ENCODE data around the gene ERBB2. TPM values are rescaled to one million over a fixed set of nuclear protein-coding genes. Genes with fewer than 3 reads are reported as not detected.
A peak's percentile ranks its signal among the peaks of the same experiment; 100 is the strongest.

Gene ERBB2
- total and polyA plus RNA-seq, 7 experiments from 2014 or later = 0.39 to 10.5 (median 5.8) TPM

DNA sequence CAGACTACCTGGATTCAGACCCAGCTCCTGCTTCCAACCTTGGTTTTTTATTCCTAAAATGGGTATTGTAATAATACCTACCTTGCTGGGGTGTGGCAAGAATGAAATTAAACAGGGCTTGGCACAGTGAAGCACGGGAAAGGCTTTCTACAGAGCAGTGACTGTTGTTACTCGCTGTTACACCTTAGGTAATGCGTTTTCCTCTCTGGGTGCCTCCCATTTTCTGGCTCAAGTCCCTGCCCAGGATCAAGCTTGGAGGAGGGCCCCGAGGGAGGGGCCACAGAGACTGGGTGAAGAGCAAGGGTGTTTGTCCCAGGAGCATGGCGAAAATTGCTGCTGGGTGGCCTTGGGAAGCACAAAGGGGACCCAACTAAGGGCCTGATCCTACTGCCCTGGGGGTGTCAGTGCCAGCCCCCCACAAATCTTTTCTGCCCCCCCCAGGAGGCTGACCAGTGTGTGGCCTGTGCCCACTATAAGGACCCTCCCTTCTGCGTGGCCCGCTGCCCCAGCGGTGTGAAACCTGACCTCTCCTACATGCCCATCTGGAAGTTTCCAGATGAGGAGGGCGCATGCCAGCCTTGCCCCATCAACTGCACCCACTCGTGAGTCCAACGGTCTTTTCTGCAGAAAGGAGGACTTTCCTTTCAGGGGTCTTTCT is 17.1 kb downstream of the ERBB2 start:
- intact Hi-C loops (cut with micrococcal nuclease) = no loop called here
- no peak overlapping the region for H3K27ac Mint-ChIP-seq

DNA sequence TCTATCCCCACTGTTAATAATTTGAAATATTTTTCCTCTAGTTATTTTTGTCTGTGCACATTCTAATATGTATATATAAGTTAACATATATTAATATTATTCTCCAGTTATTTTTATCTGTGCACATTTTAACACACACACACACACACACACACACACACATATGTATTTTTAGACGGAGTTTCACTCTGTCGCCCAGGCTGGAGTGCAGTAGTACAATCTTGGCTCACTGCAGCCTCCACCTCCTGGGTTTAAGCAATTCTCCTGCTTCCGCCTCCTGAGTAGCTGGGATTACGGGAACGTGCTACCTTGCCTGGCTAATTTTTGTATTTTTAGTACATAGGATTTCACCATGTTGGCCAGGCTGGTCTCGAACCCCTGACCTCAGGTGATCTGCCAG is 17.8 kb downstream of the ERBB2 start:
- Histone ChIP-seq H3K27me3 (ENCODE audit: control insufficient read depth in 2 of 2, insufficient read depth in 2 of 2, low read length in 2 of 2) (no peaks in the 10 kb centered on the region), H3K4me3 (ENCODE audit: low read length) (no peak overlapping the region), H3K27ac (ENCODE audit: low read depth, low read length) (no peak overlapping the region), H3K4me1 (ENCODE audit: control insufficient read depth in 2 of 2, insufficient read depth in 2 of 2, low read length in 2 of 2) (no peaks in the 10 kb centered on the region), H3K36me3 (ENCODE audit: control insufficient read depth in 2 of 3, insufficient read depth in 3 of 3, low read length in 3 of 3) (no peaks in the 10 kb centered on the region), H3K9me3 (ENCODE audit: control insufficient read depth in 2 of 3, low read length in 3 of 3) (no peaks in the 10 kb centered on the region)
- Mint-ChIP-seq H3K4me1 (peaks cover 0 to 2% (median 0%) of the 10 kb centered on the region in 7 donors), H3K27me3 (no peaks in the 10 kb centered on the region), H3K27ac (no peak overlapping the region), H3K9me3 (no peaks in the 10 kb centered on the region), H3K36me3 (peaks cover 0 to under 1% (median 0%) of the 10 kb centered on the region in 5 donors), H3K4me3 (no peak overlapping the region)
- ATAC-seq (no peak), DNase-seq (no peak)
- ChIA-PET CTCF (interaction anchor here (1.2 kb wide), 1 partner anchor 94 kb away, joined by 3 read pairs; no protein-coding TSS in a partner anchor), POLR2A (no interaction called here)
- intact Hi-C loops (cut with micrococcal nuclease) = loop anchor here in 1 of 2 donors (1.0 kb wide), 1 partner anchor 95 kb away; no protein-coding TSS in a partner anchor

More for the DNA sequence above, 17.1 kb downstream of the ERBB2 start:
- no peaks in the 10 kb centered on the region for H3K27me3 Mint-ChIP-seq
- no peaks in the 10 kb centered on the region for H3K27me3 ChIP-seq (ENCODE audit: control insufficient read depth in 2 of 2, insufficient read depth in 2 of 2, low read length in 2 of 2)
- POLR2A ChIA-PET = no interaction called here
- DNase-seq (no peak), ATAC-seq (no peak)
- no peaks in the 10 kb centered on the region for H3K9me3 ChIP-seq (ENCODE audit: control insufficient read depth in 2 of 3, low read length in 3 of 3)
- CTCF ChIA-PET = interaction anchor here (0.6 to 1.2 kb wide), 2 partner anchors 93 to 474 kb away, joined by 3 read pairs; no protein-coding TSS in a partner anchor
- no peak overlapping the region for H3K4me3 Mint-ChIP-seq
- H3K36me3 Mint-ChIP-seq = peaks cover 0 to 4% (median 0%) of the 10 kb centered on the region in 5 donors
- no peaks in the 10 kb centered on the region for H3K36me3 ChIP-seq (ENCODE audit: control insufficient read depth in 2 of 3, insufficient read depth in 3 of 3, low read length in 3 of 3)
- H3K4me3 ChIP-seq (ENCODE audit: low read length) = no peak overlapping the region
- H3K9me3 Mint-ChIP-seq = no peaks in the 10 kb centered on the region
- no peaks in the 10 kb centered on the region for H3K4me1 ChIP-seq (ENCODE audit: control insufficient read depth in 2 of 2, insufficient read depth in 2 of 2, low read length in 2 of 2)
- no peak overlapping the region for H3K27ac ChIP-seq (ENCODE audit: low read depth, low read length)
- H3K4me1 Mint-ChIP-seq = peaks cover 0 to 3% (median 0%) of the 10 kb centered on the region in 7 donors

DNA sequence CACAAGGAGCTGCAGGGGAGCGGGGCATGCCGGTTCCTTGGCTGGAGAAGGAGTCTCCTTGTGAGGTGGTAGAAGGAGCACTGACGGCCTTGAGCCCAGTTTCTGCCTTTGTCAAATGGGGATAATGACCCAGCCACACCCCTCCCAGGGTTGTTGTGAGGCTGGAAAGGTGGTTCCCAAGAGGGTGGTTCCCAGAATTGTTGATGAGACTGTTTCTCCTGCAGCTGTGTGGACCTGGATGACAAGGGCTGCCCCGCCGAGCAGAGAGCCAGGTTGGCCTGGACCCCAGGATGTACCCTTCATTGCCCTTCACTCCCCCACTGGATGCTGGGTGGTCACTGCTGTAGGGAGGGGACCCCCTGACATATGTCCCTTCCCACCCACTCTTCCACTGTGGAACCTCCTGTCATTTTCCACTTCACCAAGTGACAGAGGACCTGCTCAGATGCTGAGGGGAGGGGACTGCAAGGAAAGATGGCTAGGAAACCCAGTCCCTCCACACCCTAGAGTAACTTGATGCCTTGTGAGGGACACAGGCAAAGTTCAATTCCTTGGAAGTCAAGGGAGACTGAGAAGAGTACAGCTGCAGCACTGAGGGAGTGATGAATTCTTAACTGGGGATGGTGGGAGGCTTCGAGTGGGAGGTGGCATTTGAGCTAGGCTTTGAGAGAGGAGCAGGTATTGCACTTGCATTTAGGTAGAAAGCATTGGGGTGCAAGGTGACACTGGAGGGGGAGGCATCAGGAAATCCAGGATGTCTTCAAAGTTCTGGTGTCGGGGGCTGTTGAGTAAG is 19.9 kb downstream of the ERBB2 start:
- H3K9me3 ChIP-seq (ENCODE audit: control insufficient read depth in 2 of 3, low read length in 3 of 3) = no peaks in the 10 kb centered on the region
- no peak overlapping the region for H3K27ac ChIP-seq (ENCODE audit: low read depth, low read length)
- no peaks in the 10 kb centered on the region for H3K27me3 Mint-ChIP-seq
- ChIA-PET POLR2A (no interaction called here), CTCF (interaction anchor here (1.7 kb wide), 1 partner anchor 89 kb away, joined by 5 read pairs; no protein-coding TSS in a partner anchor)
- DNase-seq = no peak
- no peak overlapping the region for H3K4me3 Mint-ChIP-seq
- H3K4me1 ChIP-seq (ENCODE audit: control insufficient read depth in 2 of 2, insufficient read depth in 2 of 2, low read length in 2 of 2) = no peaks in the 10 kb centered on the region
- H3K4me1 Mint-ChIP-seq = no peaks in the 10 kb centered on the region
- no peaks in the 10 kb centered on the region for H3K27me3 ChIP-seq (ENCODE audit: control insufficient read depth in 2 of 2, insufficient read depth in 2 of 2, low read length in 2 of 2)
- ATAC-seq = no peak
- H3K4me3 ChIP-seq (ENCODE audit: low read length) = no peak overlapping the region
- no peaks in the 10 kb centered on the region for H3K36me3 Mint-ChIP-seq
- intact Hi-C loops (cut with micrococcal nuclease) = no loop called here
- no peaks in the 10 kb centered on the region for H3K9me3 Mint-ChIP-seq
- H3K27ac Mint-ChIP-seq = no peak overlapping the region
- H3K36me3 ChIP-seq (ENCODE audit: control insufficient read depth in 2 of 3, insufficient read depth in 3 of 3, low read length in 3 of 3) = no peaks in the 10 kb centered on the region

DNA sequence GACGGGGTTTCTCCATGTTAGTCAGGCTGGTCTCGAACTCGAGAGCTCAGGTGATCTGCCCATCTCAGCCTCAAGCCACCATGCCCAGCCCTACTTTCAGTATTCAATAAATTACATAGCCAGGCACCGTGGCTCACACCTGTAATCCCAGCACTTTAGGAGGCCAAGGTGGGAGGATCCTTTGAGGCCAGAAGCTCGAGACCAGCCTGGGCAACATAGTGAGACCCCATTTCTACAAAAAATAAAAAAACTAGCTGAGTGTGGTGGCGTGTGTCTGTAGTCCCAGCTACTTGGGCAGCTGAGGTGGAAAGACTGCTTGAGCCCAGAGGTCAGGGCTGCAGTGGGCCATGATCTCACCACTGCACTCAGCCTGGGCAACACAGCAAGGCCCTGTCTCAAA is 22.2 kb downstream of the ERBB2 start:
- H3K9me3 ChIP-seq (ENCODE audit: control insufficient read depth in 2 of 3, low read length in 3 of 3) = no peaks in the 10 kb centered on the region
- no peak overlapping the region for H3K27ac Mint-ChIP-seq
- H3K4me1 ChIP-seq (ENCODE audit: control insufficient read depth in 2 of 2, insufficient read depth in 2 of 2, low read length in 2 of 2) = no peaks in the 10 kb centered on the region
- H3K9me3 Mint-ChIP-seq = no peaks in the 10 kb centered on the region
- no peaks in the 10 kb centered on the region for H3K27me3 Mint-ChIP-seq
- H3K4me3 ChIP-seq (ENCODE audit: low read length) = no peak overlapping the region
- intact Hi-C loops (cut with micrococcal nuclease) = no loop called here
- ChIA-PET POLR2A (interaction anchor here (0.7 kb wide), 1 partner anchor 696 kb away, joined by 5 read pairs; the partner anchor contains the start of gene TOP2A), CTCF (no interaction called here)
- DNase-seq = no peak
- no peaks in the 10 kb centered on the region for H3K27me3 ChIP-seq (ENCODE audit: control insufficient read depth in 2 of 2, insufficient read depth in 2 of 2, low read length in 2 of 2)
- ATAC-seq = no peak
- H3K36me3 Mint-ChIP-seq = peaks cover 0 to 3% (median 0%) of the 10 kb centered on the region in 5 donors
- peaks cover 0 to 8% (median 0%) of the 10 kb centered on the region in 3 experiments for H3K36me3 ChIP-seq (ENCODE audit: control insufficient read depth in 2 of 3, insufficient read depth in 3 of 3, low read length in 3 of 3)
- H3K4me3 Mint-ChIP-seq = no peak overlapping the region
- H3K27ac ChIP-seq (ENCODE audit: low read depth, low read length) = no peak overlapping the region
- H3K4me1 Mint-ChIP-seq = peaks cover 0 to 2% (median 0%) of the 10 kb centered on the region in 7 donors

DNA sequence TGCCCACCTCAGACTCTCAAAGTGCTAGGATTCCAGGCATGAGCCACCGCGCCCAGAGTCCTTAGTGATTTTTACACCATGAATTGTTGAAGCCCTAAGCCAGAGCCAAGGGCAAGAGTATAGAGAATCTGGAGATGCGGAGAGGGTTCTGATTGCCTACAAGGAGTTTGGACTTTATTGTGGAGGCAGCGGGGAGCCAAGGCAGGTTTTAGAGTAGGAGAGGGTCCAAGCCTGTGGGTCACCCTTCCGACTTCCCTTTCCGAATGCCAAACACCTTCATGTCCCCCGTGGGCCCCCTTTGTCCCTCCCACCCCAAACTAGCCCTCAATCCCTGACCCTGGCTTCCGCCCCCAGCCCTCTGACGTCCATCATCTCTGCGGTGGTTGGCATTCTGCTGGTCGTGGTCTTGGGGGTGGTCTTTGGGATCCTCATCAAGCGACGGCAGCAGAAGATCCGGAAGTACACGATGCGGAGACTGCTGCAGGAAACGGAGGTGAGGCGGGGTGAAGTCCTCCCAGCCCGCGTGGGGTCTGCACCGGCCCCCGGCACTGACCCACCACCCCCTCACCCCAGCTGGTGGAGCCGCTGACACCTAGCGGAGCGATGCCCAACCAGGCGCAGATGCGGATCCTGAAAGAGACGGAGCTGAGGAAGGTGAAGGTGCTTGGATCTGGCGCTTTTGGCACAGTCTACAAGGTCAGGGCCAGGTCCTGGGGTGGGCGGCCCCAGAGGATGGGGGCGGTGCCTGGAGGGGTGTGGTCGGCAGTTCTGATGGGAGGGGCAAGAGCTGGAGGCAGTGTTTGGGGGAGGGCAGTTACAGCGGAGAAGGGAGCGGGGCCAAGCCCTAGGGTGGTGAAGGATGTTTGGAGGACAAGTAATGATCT is 23.3 kb downstream of the ERBB2 start:
- Histone ChIP-seq H3K4me1 (ENCODE audit: control insufficient read depth in 2 of 2, insufficient read depth in 2 of 2, low read length in 2 of 2) (no peaks in the 10 kb centered on the region), H3K9me3 (ENCODE audit: control insufficient read depth in 2 of 3, low read length in 3 of 3) (no peaks in the 10 kb centered on the region), H3K27ac (ENCODE audit: low read depth, low read length) (no peak overlapping the region), H3K36me3 (ENCODE audit: control insufficient read depth in 2 of 3, insufficient read depth in 3 of 3, low read length in 3 of 3) (peaks cover 0 to 19% (median 3%) of the 10 kb centered on the region in 3 experiments), H3K27me3 (ENCODE audit: control insufficient read depth in 2 of 2, insufficient read depth in 2 of 2, low read length in 2 of 2) (no peaks in the 10 kb centered on the region), H3K4me3 (ENCODE audit: low read length) (no peak overlapping the region)
- peak overlapping the region in 2 of 9 donors; percentile 27 to 88 for H3K27ac Mint-ChIP-seq
- H3K4me1 Mint-ChIP-seq = peaks cover 0 to 5% (median 0%) of the 10 kb centered on the region in 7 donors
- CTCF ChIA-PET = interaction anchor here (0.7 kb wide), 1 partner anchor 254 kb away, joined by 4 read pairs; no protein-coding TSS in a partner anchor
- ATAC-seq (peak; percentile 30), DNase-seq (no peak)
- intact Hi-C loops (cut with micrococcal nuclease) = no loop called here
- POLR2A ChIA-PET = no interaction called here
- no peaks in the 10 kb centered on the region for H3K9me3 Mint-ChIP-seq
- H3K27me3 Mint-ChIP-seq = no peaks in the 10 kb centered on the region
- H3K4me3 Mint-ChIP-seq = no peak overlapping the region
- peaks cover 0 to 4% (median 0%) of the 10 kb centered on the region in 5 donors for H3K36me3 Mint-ChIP-seq

DNA sequence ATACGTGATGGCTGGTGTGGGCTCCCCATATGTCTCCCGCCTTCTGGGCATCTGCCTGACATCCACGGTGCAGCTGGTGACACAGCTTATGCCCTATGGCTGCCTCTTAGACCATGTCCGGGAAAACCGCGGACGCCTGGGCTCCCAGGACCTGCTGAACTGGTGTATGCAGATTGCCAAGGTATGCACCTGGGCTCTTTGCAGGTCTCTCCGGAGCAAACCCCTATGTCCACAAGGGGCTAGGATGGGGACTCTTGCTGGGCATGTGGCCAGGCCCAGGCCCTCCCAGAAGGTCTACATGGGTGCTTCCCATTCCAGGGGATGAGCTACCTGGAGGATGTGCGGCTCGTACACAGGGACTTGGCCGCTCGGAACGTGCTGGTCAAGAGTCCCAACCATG is 24.9 kb downstream of the ERBB2 start:
- POLR2A ChIA-PET = interaction anchor here (1.0 kb wide), 1 partner anchor 14 kb away, joined by 3 read pairs; no protein-coding TSS in a partner anchor
- H3K36me3 Mint-ChIP-seq = peaks cover 0 to 11% (median 6%) of the 10 kb centered on the region in 5 donors
- H3K4me3 ChIP-seq (ENCODE audit: low read length) = no peak overlapping the region
- H3K27ac ChIP-seq (ENCODE audit: low read depth, low read length) = no peak overlapping the region
- H3K36me3 ChIP-seq (ENCODE audit: control insufficient read depth in 2 of 3, insufficient read depth in 3 of 3, low read length in 3 of 3) = peaks cover 3 to 31% (median 5%) of the 10 kb centered on the region in 3 experiments
- no peaks in the 10 kb centered on the region for H3K9me3 ChIP-seq (ENCODE audit: control insufficient read depth in 2 of 3, low read length in 3 of 3)
- CTCF ChIA-PET = no interaction called here
- H3K27me3 Mint-ChIP-seq = no peaks in the 10 kb centered on the region
- no peaks in the 10 kb centered on the region for H3K27me3 ChIP-seq (ENCODE audit: control insufficient read depth in 2 of 2, insufficient read depth in 2 of 2, low read length in 2 of 2)
- no peaks in the 10 kb centered on the region for H3K9me3 Mint-ChIP-seq
- peaks cover 6 to 7% of the 10 kb centered on the region in 2 donors for H3K4me1 ChIP-seq (ENCODE audit: control insufficient read depth in 2 of 2, insufficient read depth in 2 of 2, low read length in 2 of 2)
- peaks cover 7 to 13% (median 11%) of the 10 kb centered on the region in 7 donors for H3K4me1 Mint-ChIP-seq
- no peak overlapping the region for H3K27ac Mint-ChIP-seq
- H3K4me3 Mint-ChIP-seq = no peak overlapping the region
- DNase-seq = no peak
- ATAC-seq = no peak
- intact Hi-C loops (cut with micrococcal nuclease) = no loop called here

Measured in naive thymus-derived CD4-positive, alpha-beta T cell (primary cell).